GM21786 (cell line): ENCODE results near the gene TMEM63C.
"Not testable (repeated sequence)": the region's sequence is repeated elsewhere in the genome, so short reads cannot be mapped to it uniquely, and the experiment has no call there.

Experiments
- ATAC-seq: cut with Tn5 transposase; IDR thresholded peaks from one replicate; pipeline ENCODE4 v1.9.1; 2021; ENCODE audit not compliant: unreplicated experiment

The TMEM63C gene

DNA sequence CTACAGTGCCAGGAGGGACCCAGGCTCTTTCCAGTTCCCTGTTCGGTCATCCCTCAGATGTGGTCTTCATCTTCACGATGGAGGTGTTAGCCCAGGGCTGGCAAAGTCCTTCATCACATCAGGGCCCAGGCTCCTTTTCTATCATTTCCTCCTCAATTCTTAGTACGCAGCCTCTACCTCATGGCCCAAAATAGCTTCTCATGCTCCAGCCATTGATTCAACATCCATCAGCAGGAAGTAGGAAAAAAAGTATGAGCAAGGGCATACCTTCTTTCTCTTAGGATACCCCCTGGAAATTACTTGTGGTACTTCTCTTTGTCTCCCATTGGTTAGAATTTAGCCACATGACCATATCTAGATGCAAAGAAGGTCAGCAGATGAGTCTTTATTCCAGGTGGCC lies 27.8 kb upstream of the TMEM63C start:
- ATAC-seq: no peak

DNA sequence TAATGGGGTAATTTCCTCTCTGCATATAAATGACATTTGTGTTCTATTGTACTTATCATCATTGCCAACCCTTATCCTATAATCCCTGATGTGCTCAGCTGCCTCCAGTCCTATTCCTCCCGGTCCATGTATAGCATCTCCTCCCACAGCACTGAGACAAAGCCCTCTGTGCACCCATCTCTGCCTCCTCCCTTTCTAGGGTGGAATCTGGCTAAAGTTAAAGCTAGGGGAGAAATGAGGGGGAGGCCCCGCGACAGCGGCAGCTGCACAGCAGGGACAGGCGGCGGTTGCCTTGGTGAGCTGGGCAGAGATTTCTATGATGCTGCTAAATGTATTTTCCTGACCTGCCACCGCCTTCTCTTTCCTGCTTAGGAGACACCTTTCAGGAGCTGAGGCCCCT lies 27.2 kb upstream of the TMEM63C start:
- ATAC-seq: no peak

DNA sequence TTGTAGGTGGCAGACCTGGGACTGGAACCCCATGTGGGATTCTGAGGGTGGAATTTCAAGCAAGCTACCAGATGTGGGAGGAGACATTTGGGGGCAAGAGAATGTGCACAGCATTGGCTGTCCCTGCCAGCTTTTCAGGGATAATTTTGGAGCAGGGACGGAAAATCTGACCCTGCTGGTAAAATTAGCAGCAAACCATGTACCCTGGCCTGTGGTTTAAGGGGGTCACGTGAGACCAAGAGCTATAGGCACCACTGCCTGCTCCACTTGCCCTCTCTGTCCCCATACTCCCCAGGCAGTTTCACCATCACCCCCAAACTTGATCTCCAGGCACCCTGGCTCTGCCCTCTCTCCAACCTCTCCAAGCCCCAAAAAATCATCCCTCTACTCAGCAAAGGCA lies 26.5 kb upstream of the TMEM63C start:
- no peak for ATAC-seq

DNA sequence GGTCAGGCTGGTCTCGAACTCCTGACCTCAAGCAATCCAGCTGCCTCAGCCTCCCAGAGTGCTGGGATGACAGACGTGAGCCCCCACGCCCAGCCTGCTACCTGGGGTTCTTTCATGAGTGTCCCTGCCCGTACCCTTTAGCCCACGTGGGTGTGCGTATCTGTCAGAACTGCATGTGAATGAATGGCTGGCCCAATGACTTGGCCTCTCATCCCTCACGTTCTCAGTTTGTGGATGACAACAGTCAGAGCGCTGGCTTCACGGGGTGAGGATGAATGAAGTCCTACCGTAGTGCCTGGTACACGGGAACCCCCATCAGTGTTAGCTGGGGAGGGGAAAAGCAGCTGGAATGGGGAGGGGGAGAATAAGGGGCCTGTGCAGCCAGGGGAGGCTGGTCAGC lies 23.9 kb upstream of the TMEM63C start:
- ATAC-seq: no peak

DNA sequence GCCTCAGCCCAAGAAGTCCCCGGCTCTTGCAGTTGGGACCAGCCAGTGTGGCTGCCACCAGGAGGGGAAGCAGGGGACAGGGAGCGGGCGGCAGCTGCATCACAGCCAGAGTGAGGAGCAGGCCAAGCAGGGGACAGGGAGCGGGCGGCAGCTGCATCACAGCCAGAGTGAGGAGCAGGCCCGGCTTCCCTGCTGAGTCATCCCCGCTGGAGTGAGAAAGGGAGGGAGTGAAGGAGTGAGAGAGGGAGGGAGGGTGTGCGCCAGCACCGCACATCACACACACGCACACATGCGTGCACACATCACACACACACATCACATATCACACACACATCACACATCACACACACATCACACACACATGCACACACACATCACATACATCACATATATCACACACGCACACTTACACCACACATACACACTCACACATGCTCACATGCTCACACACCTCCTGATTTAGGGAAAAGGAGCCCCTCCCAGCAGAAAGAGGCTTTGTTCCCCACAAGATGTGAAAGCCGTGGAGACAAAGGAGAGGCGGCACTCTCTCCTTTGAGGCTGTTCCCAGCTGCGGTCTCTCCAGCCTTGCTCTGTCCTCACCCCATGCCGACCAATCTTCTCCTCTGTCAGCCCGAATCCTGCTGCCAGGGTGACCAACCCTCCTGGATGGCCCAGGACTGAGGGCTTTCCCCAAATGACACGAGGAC lies 23.3 kb upstream of the TMEM63C start:
- ATAC-seq: no peak

DNA sequence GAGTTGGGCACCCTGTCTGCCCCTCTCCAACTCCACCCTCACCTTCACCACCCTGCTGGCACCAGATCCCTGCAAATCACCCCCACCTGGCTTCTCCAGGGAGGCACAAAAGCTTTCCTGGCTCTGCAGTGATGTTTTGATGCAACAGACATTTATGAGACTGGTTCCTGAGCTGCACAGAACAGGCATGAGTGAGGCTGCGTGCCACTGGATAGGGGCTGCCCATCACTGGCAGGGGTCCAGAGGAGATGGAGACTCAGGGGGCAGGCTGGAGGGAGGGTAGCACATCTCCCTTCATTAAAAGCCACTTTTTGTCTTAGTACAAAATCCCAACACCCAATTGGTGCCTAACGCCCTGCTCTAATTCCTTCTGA lies 22.7 kb upstream of the TMEM63C start:
- ATAC-seq: no peak

DNA sequence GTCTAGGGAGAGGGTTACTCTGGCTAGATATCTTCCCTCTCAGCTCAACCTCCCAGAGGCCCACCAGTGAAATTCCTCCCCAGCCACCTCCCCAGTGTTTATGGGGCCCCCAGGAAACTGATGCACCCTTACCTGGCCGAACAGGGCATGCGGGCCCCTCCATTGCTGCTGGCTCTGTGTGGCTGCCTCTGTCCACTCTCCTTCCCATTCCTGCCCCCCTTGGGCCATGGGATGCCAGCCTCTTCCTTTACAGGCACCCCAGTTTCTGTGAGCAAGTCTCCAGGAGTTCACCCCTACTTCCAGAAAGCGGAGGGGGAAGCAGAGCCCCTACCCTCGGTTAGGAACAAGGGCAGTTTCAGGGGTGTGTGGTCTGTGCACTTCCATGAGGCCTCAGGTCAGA lies 20.6 kb upstream of the TMEM63C start:
- ATAC-seq: no peak

DNA sequence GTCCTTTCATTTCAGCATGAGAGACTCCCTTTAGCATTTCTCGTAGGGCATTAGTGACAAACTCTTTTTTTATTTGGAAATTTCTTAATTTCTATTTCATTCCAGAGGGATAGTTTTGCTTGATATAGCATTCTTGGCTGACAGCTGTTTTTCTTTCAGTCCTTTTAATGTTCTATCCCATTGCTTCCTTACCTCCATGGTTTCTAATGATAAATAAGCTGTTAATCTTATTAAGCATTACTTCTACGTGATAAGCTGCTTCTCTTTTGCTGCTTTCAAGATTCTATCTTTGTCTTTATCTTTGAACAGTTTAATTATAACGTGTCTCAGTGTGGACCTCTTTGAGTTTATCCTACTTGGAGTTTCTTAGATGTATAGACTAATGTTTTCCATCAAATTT lies 11.6 kb upstream of the TMEM63C start:
- ATAC-seq: no peak

DNA sequence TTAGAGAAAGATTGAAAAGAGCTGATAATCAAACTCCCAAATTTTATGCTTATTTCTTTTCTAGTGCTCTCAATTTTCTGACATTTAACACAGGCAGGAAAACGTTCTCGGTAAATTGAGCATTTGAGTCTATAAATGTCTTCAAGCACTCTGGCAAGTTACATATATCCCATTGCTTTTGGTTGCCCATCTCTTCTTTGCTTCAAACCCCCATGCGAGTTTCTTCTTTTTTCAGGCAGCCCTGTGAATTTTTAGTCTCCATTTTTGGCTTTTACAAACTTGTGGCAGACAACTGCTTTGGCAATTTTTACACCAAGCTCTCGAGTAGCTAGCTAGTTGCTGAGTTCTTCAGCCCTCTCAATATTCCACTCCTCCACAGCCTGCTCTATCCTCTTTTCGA lies 8.7 kb upstream of the TMEM63C start:
- ATAC-seq: no peak

DNA sequence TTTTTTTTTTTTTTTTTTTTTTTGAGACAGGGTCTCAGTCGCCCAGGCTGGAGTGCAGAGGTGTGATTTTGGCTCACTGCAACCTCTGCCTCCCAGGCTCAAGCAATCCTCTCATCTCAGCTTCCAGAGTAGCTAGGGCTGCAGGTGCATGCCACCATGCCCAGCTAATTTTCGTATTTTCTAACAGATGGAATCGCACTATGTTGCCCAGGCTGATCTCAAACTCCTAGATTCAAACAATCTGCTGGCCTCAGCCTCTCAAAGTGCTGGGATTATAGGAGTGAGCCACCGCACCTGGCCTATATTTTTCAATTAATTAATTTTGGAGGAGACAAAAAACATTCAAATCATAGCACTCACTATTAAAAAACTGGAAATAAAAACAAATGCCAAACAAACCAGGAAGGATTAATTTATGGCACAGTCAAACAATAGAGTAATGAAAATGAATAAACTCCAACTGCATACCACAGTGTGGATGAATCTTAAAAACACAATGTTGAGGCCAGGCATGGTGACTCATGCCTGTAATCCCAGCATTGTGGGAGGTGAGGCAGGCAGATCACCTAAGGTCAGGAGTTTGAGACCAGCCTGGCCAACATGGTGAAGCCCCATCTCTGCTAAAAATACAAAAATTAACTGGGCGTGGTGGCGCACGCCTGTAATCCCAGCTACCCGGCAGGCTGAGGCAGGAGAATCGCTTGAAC lies 7.5 kb upstream of the TMEM63C start:
- not testable (repeated sequence) for ATAC-seq

DNA sequence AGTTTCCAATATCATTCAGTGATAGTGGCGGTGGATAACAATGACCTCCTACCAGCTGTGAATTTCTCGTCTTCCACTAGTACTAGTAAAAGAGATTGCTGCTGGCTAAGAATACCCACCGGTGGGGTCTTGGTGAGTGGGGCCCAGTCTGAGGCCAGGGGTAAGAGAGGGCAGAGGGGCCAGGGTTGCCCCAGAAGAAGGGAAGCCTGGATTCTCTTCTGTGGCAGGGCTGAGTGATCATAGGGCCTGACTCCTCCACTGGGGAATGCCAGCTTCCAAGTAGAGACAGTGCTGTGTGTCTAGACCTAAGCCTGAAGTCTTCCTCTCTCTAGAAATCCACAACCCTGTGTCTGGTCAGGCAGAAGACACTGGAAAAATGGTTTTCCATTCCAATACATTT lies 5.8 kb upstream of the TMEM63C start:
- ATAC-seq: no peak

DNA sequence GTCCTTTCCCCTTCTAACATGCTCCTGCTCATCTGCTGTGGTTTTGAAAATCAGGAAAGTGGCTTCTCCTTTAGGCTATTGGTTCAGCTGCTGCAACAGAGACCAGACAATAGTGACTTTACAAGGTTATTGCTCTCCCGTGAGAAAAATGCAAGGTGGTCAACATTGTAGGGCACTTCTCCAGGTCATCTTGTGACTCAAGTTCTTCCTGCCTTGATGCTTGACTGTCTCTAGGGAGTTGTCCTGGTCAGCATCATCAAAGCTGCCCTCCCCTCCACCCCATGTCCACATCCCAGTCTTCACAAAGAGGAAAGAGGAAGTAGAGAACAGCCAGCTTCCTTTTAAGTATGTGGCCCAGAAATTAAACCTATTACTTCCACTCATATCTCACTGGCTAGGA lies 3.9 kb upstream of the TMEM63C start:
- no peak for ATAC-seq

DNA sequence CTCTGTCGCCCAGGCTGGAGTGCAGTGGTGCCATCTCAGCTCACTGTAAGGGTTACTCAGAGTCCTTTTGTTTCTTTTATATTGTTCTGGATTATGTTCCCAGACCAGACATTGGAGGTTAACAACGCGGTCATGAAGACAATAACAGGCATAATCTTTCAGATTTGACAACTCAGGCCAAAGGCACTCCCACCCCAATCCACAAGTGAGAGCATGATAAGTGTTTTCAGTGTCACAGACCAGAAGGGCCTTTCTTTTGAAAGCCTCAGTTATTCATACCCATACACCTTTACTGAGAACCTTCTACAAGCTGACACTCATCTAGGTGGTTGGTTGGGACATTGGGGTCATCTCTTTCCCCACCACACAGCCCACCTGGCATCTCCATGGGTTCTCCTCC lies 2.9 kb upstream of the TMEM63C start:
- no peak for ATAC-seq

DNA sequence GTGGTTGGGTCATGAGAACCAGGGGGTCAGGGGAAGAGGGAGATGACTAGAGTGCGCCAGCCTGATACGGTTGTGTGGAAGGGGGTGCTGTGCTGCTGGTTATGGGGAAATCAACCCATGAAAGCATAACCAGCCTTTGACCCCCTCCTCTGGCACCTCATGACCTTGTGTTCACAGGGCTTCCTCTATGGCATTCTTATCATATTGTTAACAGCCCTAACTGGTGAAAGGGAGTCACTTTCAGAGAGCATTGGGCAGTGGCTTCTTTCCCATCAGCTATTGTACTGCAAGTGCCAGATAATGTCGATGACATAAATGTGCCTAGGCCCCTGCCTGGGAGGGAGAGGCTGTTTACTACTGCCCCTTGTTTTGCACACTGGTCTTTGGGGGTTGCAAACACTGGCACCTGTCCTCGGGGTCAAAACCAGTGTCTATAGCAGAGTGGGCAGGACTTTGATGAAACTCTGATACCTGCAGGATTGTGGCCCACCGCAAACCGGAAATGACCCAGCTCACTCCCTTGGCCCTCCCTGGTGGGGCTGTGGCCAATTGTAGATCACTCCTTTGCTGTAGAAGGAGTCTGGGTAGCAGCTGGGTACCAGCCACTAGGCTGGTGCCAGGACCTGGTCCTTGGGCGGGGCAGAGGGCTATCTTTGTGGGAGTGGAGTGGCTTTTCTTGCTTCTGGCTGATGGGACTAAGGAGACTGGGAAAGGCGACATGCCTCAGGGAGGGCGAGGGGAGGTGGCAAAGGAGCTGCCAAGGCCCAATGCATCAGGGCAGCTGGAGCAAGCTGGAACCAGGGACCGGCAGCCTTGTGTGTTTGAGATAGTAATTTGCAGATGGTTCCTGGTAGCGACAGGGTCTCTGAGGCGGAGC lies 634 bp upstream of the TMEM63C start:
- ATAC-seq: no peak

DNA sequence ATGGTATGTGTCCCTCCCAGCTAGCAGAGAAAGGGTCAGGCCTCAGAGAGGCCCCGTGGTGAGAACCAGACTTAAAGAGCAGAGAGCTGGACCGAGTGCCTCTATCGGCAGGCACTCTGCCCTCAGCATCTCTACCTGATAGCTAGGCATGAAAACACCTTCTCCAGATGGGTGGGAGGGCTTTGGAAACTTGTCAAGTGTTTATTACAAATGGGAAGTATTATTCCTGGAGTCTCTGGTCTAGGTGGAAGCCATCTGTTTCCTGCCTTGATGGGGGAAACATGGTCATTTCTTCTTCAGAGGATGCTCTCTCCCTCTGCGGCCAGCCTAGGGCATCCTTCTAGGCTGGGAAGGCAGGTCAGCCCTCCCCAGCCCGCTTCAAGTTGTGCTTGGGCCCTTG lies 2.3 kb downstream of the TMEM63C start:
- ATAC-seq: no peak

DNA sequence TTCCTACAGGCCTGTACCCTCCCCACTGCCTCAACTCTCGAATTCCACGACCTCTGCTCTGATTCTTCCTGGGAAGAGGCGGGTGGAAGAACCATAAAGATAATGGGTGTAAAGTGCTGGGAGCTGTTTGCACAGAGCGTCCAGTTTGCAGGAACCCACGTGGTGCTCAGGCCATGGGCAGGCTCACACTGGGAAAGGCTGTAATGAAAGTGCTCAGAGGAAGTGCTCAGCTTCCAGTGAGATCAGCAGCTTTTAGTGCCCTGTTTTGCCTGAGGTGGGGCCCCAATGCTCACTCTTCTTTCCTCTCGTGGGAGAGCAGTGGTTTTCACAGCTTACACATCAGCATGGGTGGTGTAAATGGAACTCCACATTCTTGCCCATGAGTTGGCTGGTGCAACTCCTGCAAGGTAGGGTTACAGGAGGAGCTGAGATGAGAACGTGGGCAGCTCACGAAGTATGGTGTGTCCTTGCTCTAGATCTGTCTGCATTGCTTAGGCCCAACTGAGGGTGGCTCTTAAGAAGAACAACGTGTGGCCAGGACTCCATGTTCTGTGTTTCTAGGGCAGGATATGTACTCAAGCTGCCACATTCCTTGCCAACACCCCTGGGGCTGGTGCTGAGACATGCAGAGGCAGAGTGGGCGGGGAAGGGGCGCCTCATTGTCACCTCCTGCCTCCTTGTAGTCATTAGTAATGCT lies 2.9 kb downstream of the TMEM63C start:
- no peak for ATAC-seq

DNA sequence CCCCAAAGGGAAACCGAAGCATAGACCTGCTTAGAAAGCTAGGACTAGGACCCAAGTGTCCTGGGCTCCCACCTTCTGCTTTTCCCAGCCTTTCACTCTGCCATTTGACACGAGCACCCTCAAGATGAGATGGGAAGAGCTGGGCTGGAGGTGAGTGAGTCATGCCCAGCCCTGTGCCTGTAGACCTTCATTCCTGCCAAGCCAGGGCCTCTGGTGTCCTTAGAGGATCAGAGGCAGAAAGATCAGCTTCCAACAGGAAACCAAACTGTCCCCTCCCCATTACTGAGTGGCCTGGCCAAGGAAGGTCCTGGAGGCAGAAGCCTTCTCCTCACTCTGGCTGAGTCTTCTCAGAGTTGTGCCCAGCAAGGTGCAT lies 3.5 kb downstream of the TMEM63C start:
- ATAC-seq: no peak

DNA sequence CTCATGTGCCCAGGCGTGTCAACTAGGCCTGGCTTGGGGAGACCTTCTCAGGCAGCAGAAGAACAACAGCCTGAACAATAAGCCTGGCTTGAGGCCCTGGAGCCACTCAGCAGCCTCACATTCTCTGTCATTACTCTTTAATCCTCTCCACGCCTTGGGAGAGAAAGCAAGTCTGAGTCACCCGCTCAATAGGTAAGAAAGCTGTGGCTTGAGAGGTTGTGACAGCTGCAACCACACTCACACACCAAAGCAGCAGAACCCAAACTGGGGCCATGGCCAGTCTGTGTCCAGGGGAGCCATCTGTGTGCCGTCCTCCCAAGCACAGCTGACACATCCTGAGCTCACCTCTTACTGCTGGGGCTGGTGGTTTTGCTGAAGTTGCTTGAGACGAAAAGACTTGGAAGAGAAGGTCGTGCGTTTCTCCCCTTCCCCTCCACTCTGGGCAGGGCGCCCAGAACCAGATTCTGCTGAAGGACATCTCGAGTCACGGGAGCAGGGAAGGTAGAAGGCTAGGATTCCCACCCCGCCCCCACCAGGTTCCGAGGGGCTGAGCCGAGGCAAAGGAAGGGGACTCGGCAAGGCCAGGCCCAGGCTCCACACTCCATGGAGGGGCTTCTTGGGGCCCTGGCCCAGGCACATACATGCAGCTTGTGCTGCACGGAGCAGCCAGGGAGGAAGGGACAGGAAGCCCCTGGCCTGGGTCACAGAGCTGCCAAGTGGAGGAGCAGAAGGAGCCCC lies 5.5 kb downstream of the TMEM63C start:
- no peak for ATAC-seq

DNA sequence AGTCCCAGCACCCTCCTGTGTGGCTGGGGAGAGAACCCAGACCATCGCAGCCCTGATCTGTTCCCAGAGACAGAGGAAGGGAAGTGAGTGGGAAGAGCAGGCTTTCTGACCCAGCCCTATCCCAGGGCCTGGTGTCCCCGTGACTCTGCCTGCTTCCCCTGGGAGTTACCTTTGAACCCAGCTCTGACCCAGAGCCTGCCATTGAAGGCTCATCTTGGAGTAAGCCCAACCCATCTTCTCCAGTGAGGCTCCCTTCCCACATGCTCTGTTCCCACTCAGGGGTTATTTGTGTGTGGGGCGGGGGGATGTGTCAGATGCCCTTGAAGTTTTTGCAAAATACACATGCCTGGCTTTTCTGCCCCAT lies 6.0 kb downstream of the TMEM63C start:
- no peak for ATAC-seq

DNA sequence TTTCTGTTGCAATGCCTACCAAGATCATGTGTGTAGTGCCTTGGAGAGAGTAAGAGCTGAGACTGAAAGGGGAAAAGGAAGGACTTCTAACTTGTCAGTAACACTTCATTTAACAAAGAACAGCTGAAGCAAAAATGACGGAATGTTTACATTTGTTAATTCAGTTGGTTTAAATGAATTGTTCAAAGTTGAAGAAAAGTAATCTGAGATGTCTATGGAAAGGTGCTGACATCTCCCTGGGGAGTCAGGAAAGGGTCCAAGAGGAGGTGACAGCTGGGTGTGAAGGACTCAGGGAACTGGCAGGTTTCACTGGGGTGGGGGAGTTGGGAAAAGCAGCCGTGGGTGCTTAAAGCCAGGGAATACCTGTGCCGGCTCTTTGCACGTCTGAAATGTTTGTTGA lies 7.9 kb downstream of the TMEM63C start:
- ATAC-seq: no peak

DNA sequence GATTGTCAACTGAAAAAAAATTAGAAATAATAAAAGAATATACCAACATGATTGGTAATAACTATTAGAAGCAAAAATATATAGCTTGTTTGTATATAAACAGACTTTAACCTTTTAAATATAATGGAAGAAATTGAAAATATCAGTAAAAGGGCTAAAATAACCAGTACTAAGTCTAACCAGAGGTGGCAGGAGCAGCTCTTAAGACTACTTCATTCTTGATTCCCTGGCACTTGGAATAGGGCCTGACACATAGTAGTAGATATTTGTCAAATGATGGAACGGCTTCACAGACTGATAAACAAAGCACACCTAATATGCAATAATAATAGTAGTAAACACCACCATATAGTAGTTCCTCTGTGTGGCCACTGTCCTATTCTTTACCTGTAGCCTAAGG lies 9.4 kb downstream of the TMEM63C start:
- no peak for ATAC-seq
